GM21825 (cell line): ENCODE measurements around the gene FNDC1.

Source experiments
- ATAC-seq: cut with Tn5 transposase; IDR thresholded peaks from one replicate; pipeline ENCODE4 v1.9.1; 2021; ENCODE audit warnings: mild to moderate bottlenecking, moderate library complexity; ENCODE audit not compliant: unreplicated experiment

Gene FNDC1

DNA sequence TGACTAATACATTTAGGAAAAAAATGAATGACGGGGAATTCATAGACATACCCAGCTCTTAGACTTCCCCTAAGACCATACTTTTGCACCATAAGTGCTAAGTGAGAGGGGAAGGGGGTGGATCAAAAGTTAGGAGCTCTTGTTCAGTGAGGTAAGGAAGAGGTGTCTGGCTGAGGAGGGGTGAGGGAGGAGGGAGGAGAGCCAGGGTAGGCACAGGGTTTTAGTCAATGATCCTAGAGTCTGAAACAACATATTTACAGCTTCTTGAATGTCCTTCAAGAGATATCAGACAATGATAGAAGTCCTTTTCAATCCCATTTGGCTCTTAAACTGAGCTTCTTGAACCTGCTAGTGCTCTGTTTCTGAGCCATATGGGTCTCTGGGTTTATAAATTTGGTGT, 135.4 kb downstream of the FNDC1 start:
- ATAC-seq: no peak

- no peak for ATAC-seq
Observed at GRCh38 chr6:159305159-159305558, 136.0 kb downstream of the FNDC1 start.

DNA sequence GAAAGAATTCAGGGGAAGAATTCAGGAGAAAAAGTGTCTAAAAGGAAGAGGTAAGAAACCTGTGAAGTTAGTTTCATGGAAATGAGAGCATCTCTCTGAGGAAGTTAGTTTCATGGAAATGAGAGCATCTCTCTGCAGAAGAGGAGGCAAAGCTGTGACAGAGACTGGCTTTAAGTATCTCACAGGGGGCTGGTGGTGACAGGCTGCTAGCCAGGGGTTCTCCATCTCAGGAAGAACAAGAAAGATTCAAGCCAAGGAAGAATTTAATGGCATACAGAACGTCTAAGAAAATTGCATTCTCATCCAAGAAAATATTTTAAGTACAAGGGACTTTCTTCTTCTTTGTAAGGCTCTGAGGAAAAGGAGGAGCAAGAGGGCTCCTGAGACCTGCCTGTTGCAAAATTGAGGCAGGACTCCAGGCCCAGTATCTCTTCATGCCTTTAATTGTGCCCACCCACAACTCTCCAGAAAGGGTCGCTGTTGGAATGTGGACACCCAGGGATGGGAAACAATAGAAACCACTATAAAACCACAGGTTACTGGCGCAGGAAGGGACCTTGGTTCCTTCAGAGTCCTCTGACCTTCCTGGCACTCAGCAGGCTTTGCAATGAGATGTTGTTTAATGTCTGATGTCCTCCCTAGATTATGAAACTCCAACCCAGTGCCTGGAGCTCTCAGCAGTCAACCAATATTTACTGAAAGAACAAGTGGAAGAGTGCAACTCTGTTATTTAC, 136.8 kb downstream of the FNDC1 start:
- ATAC-seq: no peak

GRCh38 chr6:159307246-159307790, 138.1 kb downstream of the FNDC1 start:
- ATAC-seq: no peak

DNA sequence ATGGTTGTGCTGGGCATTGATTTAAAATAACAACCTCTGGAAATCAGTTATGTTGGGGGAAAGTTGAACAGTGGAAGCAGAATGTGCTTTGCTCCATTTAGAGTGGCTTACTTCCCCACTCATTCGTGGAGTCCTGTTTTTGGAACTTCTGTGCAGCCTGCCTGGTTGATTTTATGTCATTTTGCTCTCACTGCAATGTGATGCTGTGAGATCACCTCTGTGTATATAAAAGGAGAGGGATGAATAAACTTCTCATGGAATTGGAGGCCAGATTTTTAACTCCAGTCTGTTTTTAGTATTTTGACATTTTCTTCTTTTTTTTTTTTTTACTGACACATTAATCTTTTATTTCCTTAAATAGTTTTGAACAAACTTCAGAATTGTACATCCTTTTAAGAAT, 139.0 kb downstream of the FNDC1 start:
- no peak for ATAC-seq

GRCh38 chr6:159309723-159310122, 140.5 kb downstream of the FNDC1 start:
- no peak for ATAC-seq

- no peak for ATAC-seq
Observed at GRCh38 chr6:159311618-159312017, 142.4 kb downstream of the FNDC1 start.

GRCh38 chr6:159312206-159312605, 143.0 kb downstream of the FNDC1 start:
- no peak for ATAC-seq

- ATAC-seq: no peak
Observed at GRCh38 chr6:159313018-159313417, 143.8 kb downstream of the FNDC1 start.

- no peak for ATAC-seq
Observed at GRCh38 chr6:159315562-159315961, 146.4 kb downstream of the FNDC1 start.

DNA sequence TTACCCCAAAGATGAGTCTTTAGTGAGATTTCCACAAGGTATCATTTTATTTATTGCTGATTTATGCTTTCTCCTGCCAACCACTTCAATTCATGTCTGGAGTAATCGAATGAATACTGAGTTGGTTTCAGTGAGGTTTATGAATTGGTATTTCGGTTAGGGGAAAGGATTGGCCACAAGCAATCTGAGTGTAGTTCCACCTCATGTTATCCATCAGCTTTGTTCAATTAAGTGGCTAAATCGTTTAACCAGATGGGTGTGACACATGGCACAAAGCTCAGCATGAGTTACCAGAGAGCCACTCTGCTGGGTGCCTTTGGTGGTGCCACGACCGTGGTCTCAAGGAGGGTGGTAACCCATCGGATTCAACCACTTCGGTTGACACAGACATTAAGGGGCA, 148.2 kb downstream of the FNDC1 start:
- ATAC-seq: no peak

GRCh38 chr6:159321267-159321666, 152.1 kb downstream of the FNDC1 start:
- no peak for ATAC-seq
